ENCODE data around the gene PLD5.
"Not testable (repeated sequence)": the region's sequence is repeated elsewhere in the genome, so short reads cannot be mapped to it uniquely, and the experiment has no call there.

PLD5 gene

DNA sequence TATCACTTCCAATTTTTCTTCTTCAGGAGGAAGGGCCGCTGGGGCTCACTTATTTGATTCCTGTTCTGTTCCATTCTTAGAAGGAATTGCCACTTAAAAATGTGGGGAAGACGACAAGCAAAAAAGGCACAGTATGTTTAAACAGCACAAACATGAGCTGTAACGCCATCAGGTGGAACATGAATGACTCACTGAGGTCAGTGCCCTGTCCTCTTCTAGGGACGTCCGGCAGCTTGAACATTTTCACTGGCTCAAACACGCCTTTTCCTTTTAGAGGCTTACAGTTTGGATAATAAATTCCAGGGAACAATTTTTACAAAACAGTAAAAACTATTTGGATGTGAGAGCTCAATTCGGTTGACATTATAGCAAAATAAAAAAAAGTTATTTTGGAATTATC lies 260.1 kb downstream of the PLD5 start:
- not testable (repeated sequence) for DNase-seq

DNA sequence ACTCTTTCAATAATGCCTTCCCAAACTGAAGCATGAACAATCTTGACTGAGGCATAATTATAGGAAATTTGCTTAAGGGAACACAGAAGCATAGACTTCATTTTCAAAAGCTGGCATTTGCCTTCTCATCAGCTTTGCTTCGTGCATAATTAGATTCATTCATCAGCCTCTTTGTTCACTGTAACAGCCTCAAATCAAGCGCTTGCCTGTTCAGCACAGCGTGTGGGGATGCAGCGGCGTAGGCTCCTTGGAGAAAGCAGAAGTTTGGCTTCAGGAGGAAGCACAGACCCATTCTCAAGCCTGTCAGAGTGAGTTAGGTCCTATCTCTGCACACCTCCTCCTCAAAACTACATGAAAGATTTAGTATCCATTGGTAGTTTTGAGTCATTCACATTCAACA lies 279.2 kb downstream of the PLD5 start:
- DNase-seq, result no peak

DNA sequence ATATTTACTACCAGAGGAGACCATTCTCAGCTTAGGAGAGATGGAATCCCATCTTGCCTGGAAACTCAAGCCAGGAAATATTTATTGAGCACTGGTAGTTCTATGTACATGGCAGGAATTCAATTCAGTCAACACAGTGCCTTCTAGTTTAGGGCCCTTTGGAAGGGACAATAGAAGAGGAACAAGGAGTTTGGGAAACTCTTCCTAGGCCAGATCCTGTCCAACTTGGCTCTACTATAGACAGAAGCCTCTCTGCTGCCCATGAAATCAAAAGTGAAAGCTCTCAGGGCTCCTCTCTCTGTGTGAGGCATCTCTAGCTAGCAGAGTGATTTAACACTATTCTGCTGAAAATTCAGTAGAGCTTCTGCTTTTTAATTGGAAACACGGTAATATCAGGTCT lies 281.0 kb downstream of the PLD5 start:
- no peak for DNase-seq

DNA sequence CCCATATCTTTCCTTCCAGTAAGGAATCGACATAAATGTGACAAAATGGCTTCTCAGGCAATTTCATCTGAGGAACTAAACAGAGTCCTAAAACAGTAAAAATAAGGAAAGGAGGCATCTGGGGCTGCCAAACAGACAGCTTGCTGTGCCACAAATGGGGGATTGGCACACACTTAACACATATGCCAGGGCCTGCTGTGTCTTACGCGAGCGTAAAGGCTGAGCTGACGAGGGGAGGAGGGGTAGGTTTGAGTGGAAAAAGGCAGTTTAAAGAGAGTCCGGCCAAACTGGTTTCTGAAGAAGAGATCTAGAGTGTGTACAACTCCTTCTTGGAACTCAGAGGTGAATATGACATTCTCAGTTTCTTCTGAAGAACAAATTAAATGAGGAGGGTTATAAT lies 281.5 kb downstream of the PLD5 start:
- no peak for DNase-seq

DNA sequence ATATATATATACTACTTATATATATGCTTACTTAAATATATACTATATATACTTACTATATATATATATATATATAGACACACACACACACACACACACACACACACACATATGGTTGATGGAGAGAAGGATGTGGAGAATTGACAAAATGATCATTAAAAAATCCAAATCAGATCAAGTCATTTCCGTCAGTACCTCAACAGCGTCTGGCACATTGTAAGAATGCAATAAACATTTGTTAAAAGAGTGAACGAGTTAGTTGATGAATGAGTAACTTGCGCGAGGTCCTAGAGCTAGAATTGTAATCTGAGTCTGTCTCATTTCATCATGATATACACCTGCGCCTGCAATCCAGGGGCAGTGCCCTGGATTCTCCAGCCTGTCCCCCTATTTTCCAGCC lies 282.6 kb downstream of the PLD5 start:
- no peak for DNase-seq

DNA sequence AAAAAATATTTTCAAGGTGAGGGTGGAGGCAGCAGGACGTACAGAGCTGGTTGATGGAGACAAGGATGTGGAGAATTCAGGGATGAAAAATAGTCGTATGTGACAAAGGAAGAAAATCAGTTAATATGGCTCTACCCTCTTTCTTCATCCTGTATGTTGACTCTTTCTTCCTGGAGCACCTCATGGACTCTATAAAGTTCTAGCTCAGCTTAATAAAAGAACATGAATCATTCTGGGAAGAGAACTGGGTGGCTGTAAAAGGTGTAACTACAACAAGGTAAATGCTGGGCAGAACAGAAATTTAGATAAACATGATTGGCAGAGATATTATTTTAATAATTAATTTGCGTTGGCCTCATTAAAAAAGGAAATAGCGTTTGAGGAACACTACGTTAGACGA lies 283.8 kb downstream of the PLD5 start:
- DNase-seq, result no peak

DNA sequence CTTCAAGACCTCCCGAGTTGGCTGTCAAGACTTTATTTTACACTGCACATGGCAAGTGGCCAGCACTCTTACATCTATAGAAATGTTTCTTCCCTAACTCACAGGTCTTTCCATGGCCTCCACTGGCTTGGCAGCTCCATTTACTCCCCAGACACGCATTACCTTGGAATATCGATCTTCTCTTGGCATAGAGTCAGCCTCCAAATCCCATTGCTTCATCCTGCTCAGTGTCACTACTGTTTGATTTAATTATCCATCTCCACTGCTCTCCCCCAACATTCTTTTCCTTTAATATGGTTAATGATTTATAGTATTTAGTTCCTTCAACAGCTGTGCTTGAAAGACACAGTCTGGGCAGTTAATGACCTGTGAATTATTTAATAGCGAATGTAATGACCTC lies 284.4 kb downstream of the PLD5 start:
- no peak for DNase-seq

DNA sequence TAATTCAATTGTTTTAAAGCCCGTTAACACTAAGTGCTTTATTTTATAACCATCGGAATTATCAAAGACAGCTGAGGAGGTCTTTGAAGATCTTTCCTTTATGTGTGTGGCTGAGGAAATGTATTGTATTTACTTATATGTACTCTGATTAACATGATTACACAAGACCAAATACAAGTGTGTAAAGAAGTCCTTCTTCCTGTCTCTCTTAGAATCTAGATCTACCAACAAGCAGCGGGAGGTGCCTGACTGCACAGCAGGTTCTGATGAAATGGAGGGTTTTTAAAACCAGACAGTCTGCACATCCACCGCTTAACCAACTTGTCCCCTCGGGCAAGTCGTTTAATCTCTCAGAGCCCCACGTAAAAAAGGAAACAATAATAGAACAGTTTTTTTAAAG lies 285.1 kb downstream of the PLD5 start:
- no peak for DNase-seq

DNA sequence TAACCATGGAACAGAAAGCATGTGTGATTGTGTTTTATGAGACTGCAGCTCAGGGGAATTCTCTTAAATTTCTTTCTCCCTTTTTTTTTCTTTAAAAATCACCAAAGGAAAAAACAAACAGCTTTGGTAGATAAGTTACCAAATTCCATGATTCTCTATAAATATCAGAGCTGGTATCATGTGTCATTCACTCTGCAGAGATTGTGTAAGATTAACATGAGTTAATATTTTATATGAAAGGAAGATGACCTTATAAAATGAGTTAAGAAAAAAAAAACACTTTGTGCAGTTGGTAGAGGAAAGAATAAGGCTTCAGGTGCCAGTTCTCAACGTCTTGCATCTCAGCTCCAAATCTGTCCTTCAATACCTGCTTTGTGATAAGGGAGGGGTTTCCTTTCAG lies 287.4 kb downstream of the PLD5 start:
- DNase-seq, result no peak

DNA sequence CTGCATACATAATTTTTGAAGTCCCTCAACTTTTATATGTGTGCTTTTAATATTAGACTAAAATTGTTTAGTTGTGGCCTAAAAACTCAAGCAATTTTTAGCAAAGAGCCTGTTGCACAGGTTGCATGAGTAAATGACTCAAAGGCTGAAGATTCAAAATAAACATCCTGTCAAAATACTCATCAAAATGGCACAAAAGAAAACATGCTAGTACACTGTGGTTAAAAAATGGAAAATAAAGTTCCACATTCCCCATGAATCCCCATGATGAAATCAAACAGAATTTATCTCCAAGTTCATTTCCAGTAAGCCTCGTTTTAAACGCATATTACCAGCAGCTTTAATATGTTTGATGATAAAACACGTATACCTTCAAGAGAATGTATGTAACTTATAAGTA lies 295.5 kb downstream of the PLD5 start:
- no peak for DNase-seq

DNA sequence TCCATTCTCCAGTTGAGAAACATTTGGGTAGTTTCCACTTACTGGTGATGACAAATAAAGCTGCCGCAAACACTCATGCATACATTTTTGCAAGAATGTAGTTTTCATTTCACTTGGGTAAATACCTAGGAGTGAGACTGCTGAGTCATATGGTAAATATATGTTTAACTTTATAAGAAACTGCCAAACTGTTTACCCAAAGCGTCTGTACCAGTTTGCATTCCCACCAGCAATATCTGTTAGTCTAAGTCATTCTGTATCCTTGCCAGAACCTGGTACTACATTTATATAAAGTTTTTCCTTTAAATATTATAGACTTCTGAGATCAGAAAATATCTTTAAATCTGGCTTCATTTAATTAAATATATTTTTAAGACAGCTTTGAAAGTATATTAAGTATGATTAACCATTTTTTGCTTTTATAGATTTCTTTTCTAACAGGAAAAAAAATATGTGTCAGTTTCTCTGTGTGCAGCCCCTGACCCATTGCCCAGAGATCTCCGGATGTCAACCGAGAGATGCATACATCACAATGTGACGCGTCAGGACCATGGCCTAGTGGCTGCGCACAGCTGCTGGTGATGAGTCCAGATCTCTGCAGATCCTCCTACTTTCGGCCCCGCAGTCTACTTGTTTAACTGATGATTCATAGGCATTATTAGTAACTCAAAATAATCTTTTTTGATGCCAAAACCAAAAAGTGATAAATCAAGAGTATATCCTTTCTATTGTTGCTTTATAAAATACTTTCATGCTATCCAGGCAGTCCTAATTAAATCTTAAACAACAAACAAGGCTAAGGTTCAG lies 298.5 kb downstream of the PLD5 start:
- no peak for DNase-seq

DNA sequence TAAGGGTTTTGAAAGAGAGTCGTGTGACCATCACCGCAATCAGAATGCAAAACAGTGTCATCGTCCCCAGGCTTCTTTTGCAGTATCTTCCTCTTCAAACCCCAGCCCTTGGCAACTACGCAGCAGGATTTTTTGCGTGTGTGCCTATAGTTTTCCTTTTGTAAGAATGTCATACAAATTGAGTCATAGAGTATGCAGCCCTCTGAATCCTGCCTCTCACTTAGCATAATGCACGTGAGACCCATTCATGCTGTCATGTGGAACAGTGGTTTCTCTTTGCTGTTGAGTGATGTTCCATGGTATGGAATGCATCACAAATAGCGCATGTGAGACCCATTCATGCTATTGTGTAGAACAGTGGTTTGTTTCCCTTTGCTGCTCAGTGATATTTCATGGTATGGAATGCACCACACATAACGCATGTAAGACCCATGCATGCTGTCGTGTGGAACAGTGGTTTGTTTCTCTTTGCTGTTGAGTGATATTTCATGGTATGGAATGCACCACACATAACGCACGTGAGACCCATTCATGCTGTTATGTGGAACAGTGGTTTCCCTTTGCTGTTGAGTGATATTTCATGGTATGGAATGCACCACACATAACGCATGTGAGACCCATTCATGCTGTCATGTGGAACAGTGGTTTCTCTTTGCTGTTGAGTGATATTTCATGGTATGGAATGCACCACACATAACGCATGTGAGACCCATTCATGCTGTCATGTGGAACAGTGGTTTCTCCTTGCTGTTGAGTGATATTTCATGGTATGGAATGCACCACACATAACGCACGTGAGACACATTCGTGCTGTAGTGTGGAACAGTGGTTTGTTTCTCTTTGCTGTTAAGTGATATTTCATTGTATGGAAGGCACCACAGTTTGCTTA lies 299.4 kb downstream of the PLD5 start:
- DNase-seq, result not testable (repeated sequence)

DNA sequence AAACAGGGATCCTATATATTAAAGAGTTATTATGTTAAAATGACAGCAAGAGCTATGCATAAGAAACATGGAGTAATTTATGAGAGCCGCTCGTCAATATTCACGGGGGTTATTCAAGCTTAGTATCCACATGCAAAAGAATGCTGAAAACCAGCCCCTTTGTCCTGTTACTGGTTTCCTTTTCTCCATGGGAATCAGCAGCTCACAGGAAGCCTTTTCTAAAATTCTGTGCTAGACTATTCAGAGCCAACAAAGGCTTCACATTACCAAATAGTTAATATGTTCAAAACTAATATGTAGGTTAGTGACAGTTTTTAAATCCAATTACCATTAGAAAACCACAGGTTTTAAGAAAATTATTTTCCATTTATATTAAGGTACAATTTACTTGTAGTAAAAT lies 300.0 kb downstream of the PLD5 start:
- DNase-seq, result no peak

DNA sequence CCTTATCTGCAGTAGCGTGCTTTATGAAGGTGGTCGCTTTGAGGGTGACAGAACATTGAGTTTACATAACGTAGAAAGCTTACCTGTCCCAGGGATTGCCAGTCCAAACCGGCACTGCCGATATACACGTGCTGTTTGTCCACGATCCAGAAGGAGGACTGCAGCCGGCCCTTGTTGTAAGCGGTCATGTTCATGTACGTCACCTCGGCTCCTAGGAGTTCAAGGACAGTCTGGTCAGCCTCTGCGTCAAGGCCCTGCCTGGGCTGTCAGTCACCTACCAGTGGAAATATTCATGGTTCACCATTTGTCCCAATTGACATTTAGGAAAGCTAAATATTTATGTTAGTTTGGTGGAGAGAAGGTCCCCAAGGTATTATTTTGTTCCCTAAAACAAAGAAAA lies 304.6 kb downstream of the PLD5 start:
- no peak for DNase-seq

DNA sequence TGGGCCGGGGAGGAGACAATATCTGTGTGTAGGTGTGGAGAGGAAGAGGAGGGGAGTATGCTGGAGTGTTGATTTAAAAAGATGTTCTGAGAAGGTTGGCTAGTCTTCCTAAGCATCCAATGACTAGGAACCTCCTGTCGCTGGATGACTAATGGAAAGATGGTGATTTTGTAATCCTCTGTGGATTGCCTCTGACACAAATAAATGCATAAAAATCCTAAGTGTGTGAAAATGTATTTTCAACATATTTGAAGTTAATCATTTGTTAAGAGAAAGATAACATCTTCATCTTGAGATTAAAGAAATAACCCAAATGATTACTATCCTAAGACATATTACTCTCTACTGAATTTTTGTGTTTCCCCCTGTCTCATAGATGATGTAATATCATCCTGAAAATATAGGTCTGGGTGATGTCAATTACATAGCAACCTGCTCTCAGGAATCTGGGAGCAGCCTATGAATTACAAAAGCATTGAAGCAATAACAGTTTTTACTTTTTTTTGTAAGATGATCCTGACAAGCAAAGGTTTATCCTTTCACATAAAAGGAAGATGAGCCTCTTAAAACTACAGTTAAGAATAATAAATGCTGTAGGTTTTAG lies 305.1 kb downstream of the PLD5 start:
- no peak for DNase-seq

DNA sequence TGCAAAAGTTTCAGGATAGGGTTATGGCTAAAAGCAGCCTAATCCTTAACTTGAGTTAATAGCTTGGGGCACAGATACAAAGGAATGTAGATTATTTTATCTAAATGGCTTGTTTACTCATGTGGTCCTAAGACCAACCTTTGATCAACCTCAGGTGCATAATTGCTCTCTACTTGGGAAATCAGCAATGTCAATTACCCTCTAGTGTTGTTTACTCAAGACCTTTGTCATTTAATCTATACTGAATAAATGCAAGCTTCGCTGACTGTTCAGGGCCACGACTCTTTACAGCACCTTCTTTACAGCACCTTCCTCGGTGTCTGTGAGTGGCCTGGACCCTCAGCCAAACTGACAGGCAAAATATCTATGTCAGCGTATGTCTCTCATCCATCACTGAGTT lies 308.1 kb downstream of the PLD5 start:
- no peak for DNase-seq

DNA sequence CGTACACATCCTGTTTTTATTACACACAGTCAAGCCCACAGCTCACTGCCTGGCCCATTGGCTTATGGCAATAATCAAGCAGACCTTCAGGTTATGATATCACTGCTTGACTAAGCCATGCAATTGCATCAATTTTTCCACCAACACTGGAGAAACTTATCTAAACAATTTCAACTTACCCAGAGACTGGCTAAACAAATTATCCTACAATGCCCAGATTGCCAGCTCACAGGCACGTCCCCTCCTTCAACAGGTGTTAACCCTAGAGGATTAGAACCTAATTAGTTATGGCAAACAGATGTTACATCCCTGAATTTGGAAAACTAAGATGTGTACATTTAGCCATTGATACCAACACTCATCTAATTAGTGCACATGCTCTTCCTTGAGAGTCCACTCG lies 310.0 kb downstream of the PLD5 start:
- not testable (repeated sequence) for DNase-seq

DNA sequence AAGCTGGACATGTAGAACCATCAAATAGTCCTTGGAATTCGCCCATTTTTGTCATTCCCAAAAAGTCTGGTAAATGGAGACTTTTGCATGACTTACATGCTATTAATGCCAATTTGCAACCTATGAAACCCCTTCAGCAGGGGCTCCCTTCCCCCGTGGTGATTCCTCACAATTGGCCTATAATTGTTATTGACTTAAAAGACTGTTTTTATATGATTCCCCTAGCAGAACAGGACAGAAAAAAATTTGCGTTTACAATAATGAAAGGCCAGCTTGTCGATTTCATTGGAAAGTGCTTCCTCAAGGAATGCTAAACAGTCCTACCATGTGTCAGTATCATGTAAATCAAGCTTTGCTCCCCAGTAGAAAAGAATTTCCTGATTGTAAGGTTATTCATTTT lies 311.5 kb downstream of the PLD5 start:
- DNase-seq, result not testable (repeated sequence)

DNA sequence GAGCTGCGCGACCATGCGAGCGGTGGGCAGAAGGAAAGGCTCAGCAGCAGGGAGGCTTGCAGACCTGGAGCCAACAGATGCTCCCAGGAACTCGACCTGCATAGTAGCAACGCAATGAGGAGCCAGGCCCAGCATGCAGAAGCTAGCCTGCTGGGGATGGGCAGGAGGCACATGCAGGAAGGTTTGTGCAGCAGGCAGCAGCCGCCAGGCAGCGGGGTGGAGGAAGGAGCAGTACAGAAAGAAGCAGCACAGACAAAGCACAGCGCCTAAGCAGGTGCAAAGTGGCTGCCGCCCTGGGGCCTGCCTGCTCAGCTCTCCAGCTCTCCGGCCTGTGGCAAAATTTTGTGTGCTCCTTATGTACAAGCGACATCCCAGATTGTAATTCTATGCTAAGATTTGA lies 312.1 kb downstream of the PLD5 start:
- DNase-seq, result no peak

DNA sequence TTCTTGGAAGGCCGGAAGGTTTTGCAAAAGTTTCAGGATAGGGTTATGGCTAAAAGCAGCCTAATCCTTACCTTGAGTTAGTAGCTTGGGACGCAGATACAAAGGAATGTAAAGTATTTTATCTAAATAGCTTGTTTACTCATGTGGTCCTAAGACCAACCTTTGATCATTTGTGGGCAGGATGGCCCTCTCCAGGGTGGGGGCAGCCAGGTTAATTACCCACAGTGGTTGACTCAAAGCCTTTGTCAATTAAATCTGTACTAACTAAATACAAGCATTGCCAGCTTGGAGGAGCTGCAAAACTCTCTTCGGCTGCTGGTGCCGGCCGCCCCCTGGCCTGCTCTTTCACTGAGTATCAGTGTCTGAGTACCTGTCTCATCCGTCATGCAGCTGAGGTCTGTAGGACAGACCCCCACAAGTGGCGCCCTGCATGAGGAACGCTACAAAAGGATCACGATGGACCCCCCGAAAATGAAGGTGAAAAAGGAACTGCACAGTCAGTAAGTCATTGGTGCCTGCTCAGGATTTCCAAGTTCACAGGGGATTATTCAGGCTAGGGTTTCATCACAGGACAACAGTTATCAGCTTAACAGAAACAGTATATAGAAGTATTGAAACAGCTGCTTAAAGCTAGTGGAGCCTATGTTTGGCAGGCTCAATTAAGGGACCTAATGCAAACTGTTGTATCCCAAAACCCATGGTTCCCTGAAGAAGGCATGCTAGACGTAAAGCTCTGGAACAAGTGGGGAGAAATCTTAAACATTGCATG lies 313.1 kb downstream of the PLD5 start:
- DNase-seq, result no peak

DNA sequence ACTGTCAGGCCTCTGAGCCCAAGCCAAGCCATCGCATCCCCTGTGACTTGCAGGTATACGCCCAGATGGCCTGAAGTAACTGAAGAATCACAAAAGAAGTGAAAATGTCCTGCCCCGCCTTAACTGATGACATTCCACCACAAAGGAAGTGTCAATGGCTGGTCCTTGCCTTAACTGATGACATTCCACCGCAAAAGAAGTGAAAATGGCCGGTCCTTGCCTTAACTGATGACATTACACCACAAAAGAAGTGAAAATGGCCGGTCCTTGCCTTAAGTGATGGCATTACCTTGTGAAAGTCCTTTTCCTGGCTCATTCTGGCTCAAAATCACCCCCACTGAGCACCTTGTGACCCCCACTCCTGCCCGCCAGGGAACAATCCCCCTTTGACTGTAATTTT lies 314.2 kb downstream of the PLD5 start:
- not testable (repeated sequence) for DNase-seq

DNA sequence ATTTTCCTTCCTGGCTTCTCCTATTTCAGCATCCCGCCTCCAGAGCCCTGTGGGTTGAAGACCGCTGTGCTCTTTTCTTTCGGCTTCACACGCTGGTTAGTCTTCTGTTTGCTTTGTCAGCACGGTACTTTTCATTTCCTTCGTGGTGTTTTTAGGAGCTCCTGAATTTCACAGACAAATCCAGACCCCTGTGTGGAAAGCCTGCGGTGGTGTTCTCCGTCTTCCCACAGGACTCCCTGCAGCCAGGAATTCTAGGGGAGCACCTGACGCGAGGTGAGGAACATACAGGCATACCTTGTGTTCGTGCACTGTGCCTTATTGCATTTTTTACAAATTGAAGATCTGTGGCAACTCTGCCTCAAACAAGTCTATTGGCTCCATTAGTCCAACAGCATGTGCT lies 315.4 kb downstream of the PLD5 start:
- no peak for DNase-seq

DNA sequence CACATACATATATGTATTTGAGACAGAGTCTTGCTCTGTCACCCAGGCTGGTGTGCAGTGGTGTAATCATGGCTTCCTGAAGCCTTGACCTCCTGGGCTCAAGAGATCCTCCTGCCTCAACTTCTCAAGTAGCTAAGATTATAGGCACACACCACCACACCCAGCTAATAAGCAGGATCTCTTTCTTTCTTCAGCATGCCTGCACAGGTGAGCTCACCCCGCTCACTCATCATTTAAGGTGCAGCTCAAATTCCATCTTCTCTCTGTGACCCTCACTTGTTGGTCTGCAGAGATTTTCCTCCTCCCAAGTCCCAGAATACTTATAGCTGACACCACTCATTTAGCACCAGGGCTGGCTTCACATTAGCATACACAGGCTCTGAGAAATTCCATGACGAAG lies 316.5 kb downstream of the PLD5 start:
- DNase-seq, result no peak
